CD4-positive, CD25-positive, alpha-beta regulatory T cell (primary cell): ENCODE measurements around the gene SLC35F3. TPM values are rescaled to one million over a fixed set of nuclear protein-coding genes. Genes with fewer than 3 reads are reported as not detected.

Experiments used
- ATAC-seq, 2 donors: fragments of 150-1000 bp; cut with Tn5 transposase; one replicate each; pipeline ENCODE4 v1.10.0; 2021; ENCODE audit warnings: low read depth in 2 of 2, moderate number of reproducible peaks in 2 of 2, moderate library complexity in 1 of 2
- DNase-seq, 3 donors: peaks; one replicate each; pipeline versions ENCODE4 v3.0.0 to v3.0.0-alpha.2; 2012 to 2022; ENCODE audit warnings: mixed read lengths in 1 of 3
- H3K27ac ChIP-seq: one replicate; pipeline ENCODE4 v1.7.0; 2013; ENCODE audit warnings: mild to moderate bottlenecking, low read length; ENCODE audit not compliant: insufficient read depth, poor library complexity, severe bottlenecking
- H3K27me3 ChIP-seq: one replicate; pipeline ENCODE4 v1.7.0; 2013; ENCODE audit warnings: low read length; ENCODE audit not compliant: control insufficient read depth, insufficient read depth
- H3K36me3 ChIP-seq: one replicate; pipeline ENCODE4 v1.7.0; 2013; ENCODE audit warnings: mild to moderate bottlenecking, low read length, moderate library complexity; ENCODE audit not compliant: control insufficient read depth, insufficient read depth
- H3K4me1 ChIP-seq: 2 replicates; pipeline ENCODE4 v1.7.0; 2013; ENCODE audit warnings: mild to moderate bottlenecking, low read length; ENCODE audit not compliant: insufficient read depth, control insufficient read depth, poor library complexity, severe bottlenecking
- H3K4me3 ChIP-seq: one replicate; pipeline ENCODE4 v1.7.0; 2013; ENCODE audit warnings: low read depth, mild to moderate bottlenecking, low read length, moderate library complexity
- H3K9me3 ChIP-seq, 2 experiments: 1 replicate in 1 of 2; 2 replicates in 1 of 2; pipeline ENCODE4 v1.7.0; 2013; ENCODE audit warnings: low read length in 2 of 2, mild to moderate bottlenecking in 1 of 2, moderate library complexity in 1 of 2; ENCODE audit not compliant: control insufficient read depth in 2 of 2
- H3K27ac Mint-ChIP-seq, 3 donors: one replicate each; pipeline ENCODE4 v1.8.0; 2020 to 2022; ENCODE audit warnings: mild to moderate bottlenecking in 3 of 3, mixed read lengths in 3 of 3, moderate library complexity in 2 of 3
- H3K27me3 Mint-ChIP-seq: one replicate; pipeline ENCODE4 v1.8.0; 2022; ENCODE audit warnings: mild to moderate bottlenecking, mixed read lengths
- H3K36me3 Mint-ChIP-seq: one replicate; pipeline ENCODE4 v1.8.0; 2020; ENCODE audit warnings: mixed read lengths
- H3K4me1 Mint-ChIP-seq, 4 donors: one replicate each; pipeline ENCODE4 v1.8.0; 2020 to 2022; ENCODE audit warnings: mixed read lengths in 4 of 4, mild to moderate bottlenecking in 1 of 4
- H3K4me3 Mint-ChIP-seq, 4 donors: one replicate each; pipeline ENCODE4 v1.8.0; 2020 to 2022; ENCODE audit warnings: mild to moderate bottlenecking in 4 of 4, mixed read lengths in 4 of 4, moderate library complexity in 3 of 4
- H3K9me3 Mint-ChIP-seq, 7 donors: one replicate each; pipeline ENCODE4 v1.8.0; 2020 to 2022; ENCODE audit warnings: mixed read lengths in 7 of 7, mild to moderate bottlenecking in 3 of 7, moderate library complexity in 2 of 7
- polyA plus RNA-seq, 4 donors: library from polyadenylated mRNA; unstranded; fragments of 300-500 nt; fragmentation: Illumina TruSeq; gene quantifications; one replicate each; pipeline ENCODE4 v1.2.3, GENCODE V29; 2021
- total RNA-seq: library from RNA; stranded (reverse); gene quantifications from one replicate; pipeline ENCODE4 v1.2.3, GENCODE V29; 2022

SLC35F3 gene
- total and polyA plus RNA-seq, 5 donors from 2014 or later = 0.35 to 1.4 (median 1.3) TPM

- H3K27me3 ChIP-seq = no peaks in the 10 kb centered on the region
- H3K4me1 ChIP-seq = no peaks in the 10 kb centered on the region
- no peak overlapping the region for H3K4me3 ChIP-seq
- H3K9me3 ChIP-seq = no peaks in the 10 kb centered on the region
- H3K27ac Mint-ChIP-seq = no peak overlapping the region
- peaks cover 0 to 30% (median 8%) of the 10 kb centered on the region in 7 donors for H3K9me3 Mint-ChIP-seq
- H3K36me3 ChIP-seq = no peaks in the 10 kb centered on the region
- no peaks in the 10 kb centered on the region for H3K4me1 Mint-ChIP-seq
- ATAC-seq (no peak), DNase-seq (no peak)
- no peak overlapping the region for H3K4me3 Mint-ChIP-seq
- no peak overlapping the region for H3K27ac ChIP-seq
- H3K27me3 Mint-ChIP-seq = peaks cover 9% of the 10 kb centered on the region
- no peaks in the 10 kb centered on the region for H3K36me3 Mint-ChIP-seq
Measured at GRCh38 chr1:233951804-233952203, 47.3 kb downstream of the SLC35F3 start.

- H3K9me3 Mint-ChIP-seq = peaks cover 0 to 9% (median 4%) of the 10 kb centered on the region in 7 donors
- no peak overlapping the region for H3K4me3 ChIP-seq
- no peaks in the 10 kb centered on the region for H3K4me1 Mint-ChIP-seq
- H3K36me3 Mint-ChIP-seq = no peaks in the 10 kb centered on the region
- DNase-seq (no peak), ATAC-seq (no peak)
- peaks cover 0 to 3% of the 10 kb centered on the region in 2 experiments for H3K9me3 ChIP-seq
- H3K4me3 Mint-ChIP-seq = no peak overlapping the region
- H3K27ac ChIP-seq = no peak overlapping the region
- H3K27me3 ChIP-seq = no peaks in the 10 kb centered on the region
- H3K4me1 ChIP-seq = no peaks in the 10 kb centered on the region
- peaks cover 14% of the 10 kb centered on the region for H3K27me3 Mint-ChIP-seq
- no peak overlapping the region for H3K27ac Mint-ChIP-seq
- no peaks in the 10 kb centered on the region for H3K36me3 ChIP-seq
Measured at GRCh38 chr1:233957691-233958090, 53.2 kb downstream of the SLC35F3 start.

GRCh38 chr1:233959102-233959501 lies 54.6 kb downstream of the SLC35F3 start:
- no peak overlapping the region for H3K4me3 ChIP-seq
- Mint-ChIP-seq H3K27me3 (peaks cover 11% of the 10 kb centered on the region), H3K36me3 (no peaks in the 10 kb centered on the region), H3K9me3 (peaks cover 0 to 4% (median 1%) of the 10 kb centered on the region in 7 donors), H3K27ac (no peak overlapping the region), H3K4me3 (no peak overlapping the region), H3K4me1 (no peaks in the 10 kb centered on the region)
- H3K27me3 ChIP-seq = no peaks in the 10 kb centered on the region
- H3K4me1 ChIP-seq = no peaks in the 10 kb centered on the region
- H3K9me3 ChIP-seq = peaks cover 0 to 3% of the 10 kb centered on the region in 2 experiments
- H3K36me3 ChIP-seq = no peaks in the 10 kb centered on the region
- DNase-seq = no peak
- no peak for ATAC-seq
- no peak overlapping the region for H3K27ac ChIP-seq

GRCh38 chr1:233959971-233960370 lies 55.5 kb downstream of the SLC35F3 start:
- H3K27ac Mint-ChIP-seq = no peak overlapping the region
- no peaks in the 10 kb centered on the region for H3K27me3 ChIP-seq
- H3K9me3 ChIP-seq = peaks cover 0 to 3% of the 10 kb centered on the region in 2 experiments
- no peak for DNase-seq
- peaks cover 0 to 10% (median 1%) of the 10 kb centered on the region in 7 donors for H3K9me3 Mint-ChIP-seq
- H3K27ac ChIP-seq = no peak overlapping the region
- H3K4me1 Mint-ChIP-seq = no peaks in the 10 kb centered on the region
- H3K36me3 Mint-ChIP-seq = no peaks in the 10 kb centered on the region
- no peaks in the 10 kb centered on the region for H3K36me3 ChIP-seq
- ATAC-seq = no peak
- no peaks in the 10 kb centered on the region for H3K4me1 ChIP-seq
- H3K4me3 ChIP-seq = no peak overlapping the region
- H3K27me3 Mint-ChIP-seq = peaks cover 9% of the 10 kb centered on the region
- no peak overlapping the region for H3K4me3 Mint-ChIP-seq

- Mint-ChIP-seq H3K9me3 (peaks cover 0 to 10% (median 2%) of the 10 kb centered on the region in 7 donors), H3K36me3 (no peaks in the 10 kb centered on the region), H3K27ac (no peak overlapping the region), H3K27me3 (peaks cover 9% of the 10 kb centered on the region), H3K4me3 (no peak overlapping the region), H3K4me1 (no peaks in the 10 kb centered on the region)
- Histone ChIP-seq H3K4me3 (no peak overlapping the region), H3K36me3 (no peaks in the 10 kb centered on the region), H3K4me1 (no peaks in the 10 kb centered on the region), H3K27me3 (no peaks in the 10 kb centered on the region), H3K27ac (no peak overlapping the region), H3K9me3 (peaks cover 0 to 3% of the 10 kb centered on the region in 2 experiments)
- no peak for DNase-seq
- no peak for ATAC-seq
Measured at GRCh38 chr1:233960386-233960785, 55.9 kb downstream of the SLC35F3 start.

GRCh38 chr1:233962878-233963277 lies 58.4 kb downstream of the SLC35F3 start:
- peaks cover 0 to 10% (median 2%) of the 10 kb centered on the region in 7 donors for H3K9me3 Mint-ChIP-seq
- peaks cover 9% of the 10 kb centered on the region for H3K27me3 Mint-ChIP-seq
- H3K9me3 ChIP-seq = peaks cover 0 to 2% of the 10 kb centered on the region in 2 experiments
- no peaks in the 10 kb centered on the region for H3K4me1 Mint-ChIP-seq
- DNase-seq (no peak), ATAC-seq (no peak)
- no peaks in the 10 kb centered on the region for H3K36me3 ChIP-seq
- H3K4me3 ChIP-seq = no peak overlapping the region
- no peaks in the 10 kb centered on the region for H3K36me3 Mint-ChIP-seq
- H3K27me3 ChIP-seq = no peaks in the 10 kb centered on the region
- H3K4me3 Mint-ChIP-seq = no peak overlapping the region
- H3K27ac Mint-ChIP-seq = no peak overlapping the region
- H3K4me1 ChIP-seq = no peaks in the 10 kb centered on the region
- no peak overlapping the region for H3K27ac ChIP-seq

- ATAC-seq = no peak
Measured at GRCh38 chr1:233965856-233966255, 61.4 kb downstream of the SLC35F3 start.

GRCh38 chr1:233971753-233972152 lies 67.3 kb downstream of the SLC35F3 start:
- no peaks in the 10 kb centered on the region for H3K27me3 Mint-ChIP-seq
- Histone ChIP-seq H3K9me3 (no peaks in the 10 kb centered on the region), H3K36me3 (no peaks in the 10 kb centered on the region), H3K4me1 (no peaks in the 10 kb centered on the region), H3K4me3 (no peak overlapping the region), H3K27me3 (no peaks in the 10 kb centered on the region), H3K27ac (no peak overlapping the region)
- DNase-seq (no peak), ATAC-seq (no peak)
- H3K27ac Mint-ChIP-seq = no peak overlapping the region
- no peaks in the 10 kb centered on the region for H3K4me1 Mint-ChIP-seq
- H3K4me3 Mint-ChIP-seq = no peak overlapping the region
- H3K36me3 Mint-ChIP-seq = no peaks in the 10 kb centered on the region
- peaks cover 0 to 4% (median 0%) of the 10 kb centered on the region in 7 donors for H3K9me3 Mint-ChIP-seq

More at GRCh38 chr1:233965856-233966255, 61.4 kb downstream of the SLC35F3 start:
- no peak for DNase-seq
- Mint-ChIP-seq H3K27ac (peak overlapping the region in 1 of 3 donors; percentile 71), H3K4me1 (no peaks in the 10 kb centered on the region), H3K4me3 (no peak overlapping the region), H3K9me3 (peaks cover 0 to 11% (median 3%) of the 10 kb centered on the region in 7 donors), H3K27me3 (no peaks in the 10 kb centered on the region), H3K36me3 (no peaks in the 10 kb centered on the region)
- H3K4me3 ChIP-seq = no peak overlapping the region
- H3K27ac ChIP-seq = no peak overlapping the region
- H3K36me3 ChIP-seq = no peaks in the 10 kb centered on the region
- no peaks in the 10 kb centered on the region for H3K9me3 ChIP-seq
- no peaks in the 10 kb centered on the region for H3K4me1 ChIP-seq
- no peaks in the 10 kb centered on the region for H3K27me3 ChIP-seq
